Measurements from ENCODE around the gene MACF1.

MACF1 gene

GRCh38 chr1:39214021-39214713 is 9.7 kb downstream of the MACF1 start:
- peak; percentile 60 for DNase-seq

GRCh38 chr1:39214714-39214997 is 10.2 kb downstream of the MACF1 start:
- no peak for DNase-seq

GRCh38 chr1:39214998-39215873 is 10.7 kb downstream of the MACF1 start:
- no peak for DNase-seq

- DNase-seq: no peak
Observed at GRCh38 chr1:39216771-39217170, 12.3 kb downstream of the MACF1 start.

- no peak for DNase-seq
Observed at GRCh38 chr1:39220891-39221870, 16.7 kb downstream of the MACF1 start.

GRCh38 chr1:39224295-39224829 is 19.9 kb downstream of the MACF1 start:
- no peak for DNase-seq

- no peak for DNase-seq
Observed at GRCh38 chr1:39226836-39227235, 22.3 kb downstream of the MACF1 start.

- no peak for DNase-seq
Observed at GRCh38 chr1:39228252-39228651, 23.8 kb downstream of the MACF1 start.

- no peak for DNase-seq
Observed at GRCh38 chr1:39229504-39229903, 25.0 kb downstream of the MACF1 start.

- no peak for DNase-seq
Observed at GRCh38 chr1:39230261-39231190, 26.0 kb downstream of the MACF1 start.

- no peak for DNase-seq
Observed at GRCh38 chr1:39236971-39237370, 32.5 kb downstream of the MACF1 start.

GRCh38 chr1:39238476-39238875 is 34.0 kb downstream of the MACF1 start:
- peak; percentile 49 for DNase-seq

GRCh38 chr1:39239968-39240367 is 35.5 kb downstream of the MACF1 start:
- no peak for DNase-seq

- DNase-seq: no peak
Observed at GRCh38 chr1:39243302-39243701, 38.8 kb downstream of the MACF1 start.

- DNase-seq: no peak
Observed at GRCh38 chr1:39250460-39251240, 46.2 kb downstream of the MACF1 start.

GRCh38 chr1:39255222-39255621 is 50.7 kb downstream of the MACF1 start:
- DNase-seq: peak; percentile 72

GRCh38 chr1:39258146-39258924 is 53.8 kb downstream of the MACF1 start:
- DNase-seq: peak; percentile 39

GRCh38 chr1:39258925-39259244 is 54.4 kb downstream of the MACF1 start:
- no peak for DNase-seq

- DNase-seq: no peak
Observed at GRCh38 chr1:39261712-39262221, 57.3 kb downstream of the MACF1 start.

GRCh38 chr1:39262802-39263201 is 58.3 kb downstream of the MACF1 start:
- DNase-seq: no peak
